Measurements from ENCODE around the gene LYRM1. TPM values are rescaled to one million over a fixed set of nuclear protein-coding genes. Genes with fewer than 3 reads are reported as not detected.

The LYRM1 gene
- total RNA-seq, 1 donor from 2014 or later, result 45.4 TPM

DNA sequence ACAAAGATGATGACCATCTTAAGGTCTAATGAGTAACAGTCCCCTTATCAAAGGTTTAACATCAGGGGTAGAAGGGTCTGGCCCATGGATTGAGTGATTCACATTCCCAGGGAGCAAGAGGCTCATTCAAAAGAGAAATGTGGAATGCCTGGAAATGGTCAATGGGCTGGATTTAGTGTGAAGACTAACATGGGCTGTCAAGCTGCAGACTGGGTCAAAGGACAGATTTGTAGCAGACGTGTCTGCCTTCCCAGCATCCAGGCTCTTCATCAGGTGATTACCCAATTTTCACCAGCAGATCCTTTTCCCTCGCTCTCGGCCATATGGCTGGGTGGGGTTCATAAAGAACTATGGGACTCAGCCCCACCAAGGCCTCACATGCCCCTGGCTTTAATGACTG is 27.2 kb upstream of the LYRM1 start:
- no peak for TF ChIP-seq CTCF (IDR thresholded peaks at IDR 0.05; ENCODE audit: borderline replicate concordance)
- Histone ChIP-seq H3K27ac (replicated peaks) (no peak overlapping the region), H3K9me3 (replicated peaks) (no peaks in the 10 kb centered on the region), H3K36me3 (no peaks in the 10 kb centered on the region), H3K27me3 (ENCODE audit: low read depth) (no peaks in the 10 kb centered on the region), H3K4me3 (no peak overlapping the region), H3K4me1 (peaks cover 93% of the 10 kb centered on the region)
- intact Hi-C loops (cut with micrococcal nuclease), result no loop called here
- no peak for DNase-seq

DNA sequence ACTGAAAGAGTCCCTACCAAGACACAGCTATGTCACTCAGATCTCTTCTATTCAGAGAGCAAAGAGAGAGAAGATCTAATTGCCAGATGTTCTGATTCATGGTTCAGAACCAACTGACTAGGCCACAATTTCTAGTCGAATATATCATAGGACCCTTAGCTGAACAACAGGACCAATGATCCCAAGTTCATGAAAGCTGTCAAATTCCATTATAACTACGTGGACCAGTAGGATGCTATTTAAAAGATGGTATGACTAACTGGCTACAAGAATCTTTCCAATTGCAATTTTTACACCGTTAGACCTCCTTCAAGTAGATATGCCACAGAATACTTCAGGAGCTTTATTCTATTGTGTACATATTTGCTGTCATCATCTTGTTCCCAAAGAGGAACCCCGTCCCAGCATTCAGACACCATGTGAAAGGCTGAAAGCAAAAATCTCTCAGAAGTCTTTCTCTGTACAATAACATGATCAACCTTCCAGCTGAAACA is 26.4 kb upstream of the LYRM1 start:
- no peak for TF ChIP-seq CTCF (IDR thresholded peaks at IDR 0.05; ENCODE audit: borderline replicate concordance)
- no peak overlapping the region for H3K27ac ChIP-seq (replicated peaks)
- no peak for DNase-seq
- no peaks in the 10 kb centered on the region for H3K36me3 ChIP-seq
- H3K4me3 ChIP-seq, result no peak overlapping the region
- H3K4me1 ChIP-seq, result peaks cover 93% of the 10 kb centered on the region
- H3K9me3 ChIP-seq (replicated peaks), result no peaks in the 10 kb centered on the region
- no peaks in the 10 kb centered on the region for H3K27me3 ChIP-seq (ENCODE audit: low read depth)
- intact Hi-C loops (cut with micrococcal nuclease), result no loop called here

DNA sequence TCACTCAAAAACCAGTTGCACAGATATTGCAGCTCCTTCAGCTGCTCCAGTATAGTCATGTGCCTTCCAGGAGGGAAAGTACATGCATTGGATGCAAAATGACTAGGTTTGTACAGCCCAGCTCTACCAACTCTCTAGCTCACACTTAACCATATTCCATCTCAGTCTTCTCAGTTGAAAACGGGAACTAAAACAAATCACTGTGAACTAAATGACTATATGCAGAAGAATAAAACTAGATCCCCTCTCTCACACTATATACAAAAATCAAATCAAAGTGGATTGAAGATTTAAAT is 25.3 kb upstream of the LYRM1 start:
- no peak for DNase-seq
- Histone ChIP-seq H3K9me3 (replicated peaks) (no peaks in the 10 kb centered on the region), H3K27me3 (ENCODE audit: low read depth) (no peaks in the 10 kb centered on the region), H3K27ac (replicated peaks) (no peak overlapping the region), H3K4me1 (peaks cover 93% of the 10 kb centered on the region), H3K36me3 (no peaks in the 10 kb centered on the region), H3K4me3 (no peak overlapping the region)
- intact Hi-C loops (cut with micrococcal nuclease), result no loop called here
- TF ChIP-seq CTCF (IDR thresholded peaks at IDR 0.05; ENCODE audit: borderline replicate concordance), result no peak

- no peak for DNase-seq
- intact Hi-C loops (cut with micrococcal nuclease), result no loop called here
- H3K9me3 ChIP-seq (replicated peaks), result no peaks in the 10 kb centered on the region
- no peak for TF ChIP-seq CTCF (IDR thresholded peaks at IDR 0.05; ENCODE audit: borderline replicate concordance)
- H3K27ac ChIP-seq (replicated peaks), result peak overlapping the region; percentile 75
- no peak overlapping the region for H3K4me3 ChIP-seq
- no peaks in the 10 kb centered on the region for H3K27me3 ChIP-seq (ENCODE audit: low read depth)
- no peaks in the 10 kb centered on the region for H3K36me3 ChIP-seq
- H3K4me1 ChIP-seq, result peaks cover 93% of the 10 kb centered on the region
Observed at GRCh38 chr16:20878682-20879147, 21.9 kb upstream of the LYRM1 start.

GRCh38 chr16:20879175-20880040 is 21.2 kb upstream of the LYRM1 start:
- H3K9me3 ChIP-seq (replicated peaks), result no peaks in the 10 kb centered on the region
- DNase-seq, result no peak
- H3K4me3 ChIP-seq, result no peak overlapping the region
- no peaks in the 10 kb centered on the region for H3K27me3 ChIP-seq (ENCODE audit: low read depth)
- no peak for TF ChIP-seq CTCF (IDR thresholded peaks at IDR 0.05; ENCODE audit: borderline replicate concordance)
- intact Hi-C loops (cut with micrococcal nuclease), result no loop called here
- peak overlapping the region; percentile 75 for H3K27ac ChIP-seq (replicated peaks)
- H3K4me1 ChIP-seq, result peaks cover 93% of the 10 kb centered on the region
- no peaks in the 10 kb centered on the region for H3K36me3 ChIP-seq

All from left ventricle myocardium inferior (tissue), 1 donor.